Endothelial cell of umbilical vein (primary cell): Measurements from ENCODE around the gene VANGL1. TPM values are rescaled to one million over a fixed set of nuclear protein-coding genes. Genes with fewer than 3 reads are reported as not detected.

Experiments used
- BruUV-seq: library from RNA; stranded (reverse); fragments of 400-500 nt; replicated peaks from 2 replicates; lab custom pipeline; 2021; lab: Mats Ljungman, UMichigan
- CTCF ChIA-PET: fragments of 300-600, 350-600 bp; sonication (Branson Sonifier 250); formaldehyde crosslinking; loops from one replicate; lab custom pipeline; 2021; ENCODE audit warnings: antibody characterized with exemption, inconsistent platforms; lab: Charles Lee
- POLR2A ChIA-PET: fragments of 300-600, 350-600 bp; sonication (Branson Sonifier 250); formaldehyde crosslinking; loops from one replicate; lab custom pipeline; 2021; ENCODE audit warnings: antibody characterized with exemption, inconsistent platforms; lab: Charles Lee
- DNase-seq: peaks from one replicate; pipeline ENCODE4 v3.0.0-alpha.2; 2011; ENCODE audit warnings: low read depth, low spot score
- FAIRE-seq: peaks from 2 replicates; lab custom pipeline; 2011; peaks lifted over from hg19 to GRCh38; lab: Jason Lieb, UNC
- H2AFZ ChIP-seq: 2 replicates; pipeline ENCODE4 v1.6.0; 2012; ENCODE audit warnings: low read depth, low read length, control low read depth, inconsistent platforms
- H3K27ac ChIP-seq: 2 replicates; pipeline ENCODE4 v1.5.1; 2011; ENCODE audit warnings: low read depth, mild to moderate bottlenecking, control low read depth, low read length, moderate library complexity; ENCODE audit not compliant: insufficient read depth
- H3K27me3 ChIP-seq, 2 experiments: 2 replicates each; pipeline versions ENCODE4 v1.6.0 to v1.6.1; 2011; ENCODE audit warnings: low read length in 2 of 2, mixed read lengths in 1 of 2; ENCODE audit not compliant: control insufficient read depth in 2 of 2, insufficient read depth in 2 of 2
- H3K36me3 ChIP-seq, 2 experiments: 2 replicates in 1 of 2; 3 replicates in 1 of 2; pipeline ENCODE4 v1.5.1; 2011; ENCODE audit warnings: low read length in 2 of 2, mild to moderate bottlenecking in 1 of 2, moderate library complexity in 1 of 2; ENCODE audit not compliant: control insufficient read depth in 2 of 2, insufficient read depth in 2 of 2; ENCODE audit errors: extremely low read depth in 1 of 2
- H3K4me1 ChIP-seq: 3 replicates; pipeline ENCODE4 v1.5.1; 2011; ENCODE audit warnings: mild to moderate bottlenecking, low read length; ENCODE audit not compliant: control insufficient read depth, insufficient read depth; ENCODE audit errors: extremely low read depth
- H3K4me2 ChIP-seq: 2 replicates; pipeline ENCODE4 v1.6.1; 2011; ENCODE audit warnings: low read length, control low read depth, mixed read lengths; ENCODE audit not compliant: insufficient read depth
- H3K4me3 ChIP-seq, 3 experiments: fragments of 200-600 bp in 1 of 3; sonication (generic), shearing (Covaris generic) in 1 of 3; replicated peaks in 1 of 3; 2 replicates each; pipeline ENCODE4 v1.5.1; 2011 to 2016; ENCODE audit warnings: control low read depth in 3 of 3, low read length in 3 of 3, mild to moderate bottlenecking in 2 of 3, inconsistent platforms in 1 of 3, low read depth in 1 of 3, moderate library complexity in 1 of 3; ENCODE audit not compliant: insufficient read depth in 1 of 3
- H3K79me2 ChIP-seq: 2 replicates; pipeline ENCODE4 v1.6.0; 2012; ENCODE audit warnings: low read length, inconsistent platforms; ENCODE audit not compliant: control insufficient read depth, insufficient read depth
- H3K9ac ChIP-seq: replicated peaks from 2 replicates; pipeline ENCODE3; 2011; ENCODE audit warnings: low read length, control low read depth; ENCODE audit not compliant: insufficient read depth; ENCODE audit errors: extremely low read depth
- H3K9me1 ChIP-seq: replicated peaks from 3 replicates; pipeline ENCODE4 v1.6.0; 2011; ENCODE audit warnings: mild to moderate bottlenecking, low read length; ENCODE audit not compliant: control insufficient read depth, insufficient read depth; ENCODE audit errors: extremely low read depth
- H3K9me3 ChIP-seq: replicated peaks from 2 replicates; pipeline ENCODE4 v1.5.1; 2012; ENCODE audit warnings: low read length, inconsistent platforms; ENCODE audit not compliant: control insufficient read depth, insufficient read depth
- H4K20me1 ChIP-seq: replicated peaks from 2 replicates; pipeline ENCODE3; 2011; ENCODE audit warnings: mild to moderate bottlenecking, low read length; ENCODE audit not compliant: control insufficient read depth, insufficient read depth; ENCODE audit errors: extremely low read depth
- CTCF ChIP-seq, 2 donors: IDR thresholded peaks; 1 replicate in 1 of 2; 2 replicates in 1 of 2; pipeline ENCODE4 v1.5.1; 2011; ENCODE audit warnings: low read length in 2 of 2, mild to moderate bottlenecking in 2 of 2, moderate library complexity in 2 of 2, control low read depth in 1 of 2, inconsistent platforms in 1 of 2, low read depth in 1 of 2; ENCODE audit not compliant: insufficient read depth in 1 of 2; ENCODE audit errors: extremely low read depth in 1 of 2
- EZH2 ChIP-seq: IDR thresholded peaks from 2 replicates; pipeline ENCODE4 v1.6.1; 2012; ENCODE audit warnings: borderline replicate concordance, low read depth, mild to moderate bottlenecking, moderate library complexity, low read length, inconsistent platforms; ENCODE audit not compliant: severe bottlenecking
- FOS ChIP-seq: IDR thresholded peaks from 2 replicates; pipeline ENCODE4 v1.6.1; 2011; ENCODE audit warnings: mild to moderate bottlenecking, low read length, moderate library complexity, borderline replicate concordance; ENCODE audit not compliant: insufficient read depth
- GATA2 ChIP-seq: IDR thresholded peaks from 2 replicates; pipeline ENCODE4 v1.7.0; 2011; ENCODE audit warnings: low read depth, mild to moderate bottlenecking, moderate library complexity, mixed read lengths, low read length; ENCODE audit not compliant: insufficient read length, insufficient read depth
- JUN ChIP-seq: IDR thresholded peaks from 2 replicates; pipeline ENCODE4 v1.6.1; 2011; ENCODE audit warnings: borderline replicate concordance, low read depth; ENCODE audit not compliant: insufficient read length, insufficient read depth
- MAX ChIP-seq: IDR thresholded peaks from 2 replicates; pipeline ENCODE4 v1.6.1; 2011; ENCODE audit not compliant: insufficient read depth, insufficient read length
- MYC ChIP-seq: IDR thresholded peaks from one replicate; pipeline ENCODE4 v1.6.1; 2011; ENCODE audit warnings: mild to moderate bottlenecking, low read depth, low read length
- POLR2A ChIP-seq: IDR thresholded peaks from 2 replicates; pipeline ENCODE4 v1.6.1; 2012; ENCODE audit warnings: low read depth, mild to moderate bottlenecking, control low read depth, low read length
- POLR2AphosphoS5 ChIP-seq: IDR thresholded peaks from 2 replicates; pipeline ENCODE4 v1.6.1; 2012; ENCODE audit warnings: low read depth, mild to moderate bottlenecking, control low read depth, low read length, moderate library complexity; ENCODE audit not compliant: insufficient read depth
- dilution Hi-C: fragments of 300-500 bp; cut with MboI; formaldehyde crosslinking; loops from one replicate; pipeline ENCODE4 v1.15.0; 2019; ENCODE audit warnings: low sequenced_read_pairs; ENCODE audit not compliant: extremely low pct_ligation_motif_present
- intact Hi-C: fragments of 100-400 bp; cut with micrococcal nuclease; formaldehyde crosslinking; loops from one replicate; pipeline ENCODE4 v1.10.0; 2022
- polyA plus RNA-seq, 4 experiments: library from polyadenylated mRNA; depleted of rRNA in 3 of 4; stranded (reverse) in 3 of 4; unstranded in 1 of 4; fragments of >200 nt; gene quantifications; 2 replicates each; pipeline versions ENCODE4 v1.2.1 to v1.2.3, GENCODE V29; 2011 to 2012; ENCODE audit warnings: missing spikeins in 1 of 4
- total RNA-seq: library from RNA; stranded (reverse); gene quantifications from 2 replicates; pipeline ENCODE4 v1.2.3, GENCODE V29; 2021

Gene VANGL1
- total and polyA plus RNA-seq, 2 donors (not counting 3 experiments of a cell fraction or from before 2014, with no cell fraction given): 15.0 to 24.8 TPM

GRCh38 chr1:115620950-115621349 lies 20.8 kb upstream of the VANGL1 start:
- intact Hi-C loops: no loop called here
- CTCF ChIA-PET: interaction anchor here (1.0 to 1.3 kb wide), 2 partner anchors 13 to 86 kb away, joined by 3 read pairs; no protein-coding TSS in a partner anchor

More at GRCh38 chr1:115620950-115621349, 20.8 kb upstream of the VANGL1 start:
- Histone ChIP-seq H3K9me3 (no peaks in the 10 kb centered on the region), H3K79me2 (no peaks in the 10 kb centered on the region), H2AFZ (no peak overlapping the region), H3K27me3 (peaks cover 7% of the 10 kb centered on the region in 2 experiments), H3K27ac (no peak overlapping the region), H3K36me3 (no peaks in the 10 kb centered on the region), H3K9ac (no peak overlapping the region), H3K9me1 (no peaks in the 10 kb centered on the region), H3K4me3 (no peak overlapping the region), H3K4me1 (no peaks in the 10 kb centered on the region), H4K20me1 (no peaks in the 10 kb centered on the region), H3K4me2 (no peak overlapping the region)
- no peak for DNase-seq
- BruUV-seq: no TSS peak
- POLR2A ChIA-PET: no interaction called here
- TF ChIP-seq MAX (no peak), POLR2A (no peak), MYC (no peak), CTCF (IDR thresholded peaks at IDR 0.05; ENCODE audit: extremely low read depth in 1 of 2, insufficient read depth in 1 of 2, low read depth in 1 of 2, low read length in 2 of 2) (no peak), FOS (no peak), EZH2 (no peak), POLR2AphosphoS5 (no peak), GATA2 (no peak), JUN (no peak)
- no peak for FAIRE-seq
- dilution Hi-C loops: no loop called here
